ENCODE results near the gene IFT172.
"Not testable (repeated sequence)": the region's sequence is repeated elsewhere in the genome, so short reads cannot be mapped to it uniquely, and the experiment has no call there.

IFT172 gene, protein sequence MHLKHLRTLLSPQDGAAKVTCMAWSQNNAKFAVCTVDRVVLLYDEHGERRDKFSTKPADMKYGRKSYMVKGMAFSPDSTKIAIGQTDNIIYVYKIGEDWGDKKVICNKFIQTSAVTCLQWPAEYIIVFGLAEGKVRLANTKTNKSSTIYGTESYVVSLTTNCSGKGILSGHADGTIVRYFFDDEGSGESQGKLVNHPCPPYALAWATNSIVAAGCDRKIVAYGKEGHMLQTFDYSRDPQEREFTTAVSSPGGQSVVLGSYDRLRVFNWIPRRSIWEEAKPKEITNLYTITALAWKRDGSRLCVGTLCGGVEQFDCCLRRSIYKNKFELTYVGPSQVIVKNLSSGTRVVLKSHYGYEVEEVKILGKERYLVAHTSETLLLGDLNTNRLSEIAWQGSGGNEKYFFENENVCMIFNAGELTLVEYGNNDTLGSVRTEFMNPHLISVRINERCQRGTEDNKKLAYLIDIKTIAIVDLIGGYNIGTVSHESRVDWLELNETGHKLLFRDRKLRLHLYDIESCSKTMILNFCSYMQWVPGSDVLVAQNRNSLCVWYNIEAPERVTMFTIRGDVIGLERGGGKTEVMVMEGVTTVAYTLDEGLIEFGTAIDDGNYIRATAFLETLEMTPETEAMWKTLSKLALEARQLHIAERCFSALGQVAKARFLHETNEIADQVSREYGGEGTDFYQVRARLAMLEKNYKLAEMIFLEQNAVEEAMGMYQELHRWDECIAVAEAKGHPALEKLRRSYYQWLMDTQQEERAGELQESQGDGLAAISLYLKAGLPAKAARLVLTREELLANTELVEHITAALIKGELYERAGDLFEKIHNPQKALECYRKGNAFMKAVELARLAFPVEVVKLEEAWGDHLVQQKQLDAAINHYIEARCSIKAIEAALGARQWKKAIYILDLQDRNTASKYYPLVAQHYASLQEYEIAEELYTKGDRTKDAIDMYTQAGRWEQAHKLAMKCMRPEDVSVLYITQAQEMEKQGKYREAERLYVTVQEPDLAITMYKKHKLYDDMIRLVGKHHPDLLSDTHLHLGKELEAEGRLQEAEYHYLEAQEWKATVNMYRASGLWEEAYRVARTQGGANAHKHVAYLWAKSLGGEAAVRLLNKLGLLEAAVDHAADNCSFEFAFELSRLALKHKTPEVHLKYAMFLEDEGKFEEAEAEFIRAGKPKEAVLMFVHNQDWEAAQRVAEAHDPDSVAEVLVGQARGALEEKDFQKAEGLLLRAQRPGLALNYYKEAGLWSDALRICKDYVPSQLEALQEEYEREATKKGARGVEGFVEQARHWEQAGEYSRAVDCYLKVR (N-terminal part only)

DNA sequence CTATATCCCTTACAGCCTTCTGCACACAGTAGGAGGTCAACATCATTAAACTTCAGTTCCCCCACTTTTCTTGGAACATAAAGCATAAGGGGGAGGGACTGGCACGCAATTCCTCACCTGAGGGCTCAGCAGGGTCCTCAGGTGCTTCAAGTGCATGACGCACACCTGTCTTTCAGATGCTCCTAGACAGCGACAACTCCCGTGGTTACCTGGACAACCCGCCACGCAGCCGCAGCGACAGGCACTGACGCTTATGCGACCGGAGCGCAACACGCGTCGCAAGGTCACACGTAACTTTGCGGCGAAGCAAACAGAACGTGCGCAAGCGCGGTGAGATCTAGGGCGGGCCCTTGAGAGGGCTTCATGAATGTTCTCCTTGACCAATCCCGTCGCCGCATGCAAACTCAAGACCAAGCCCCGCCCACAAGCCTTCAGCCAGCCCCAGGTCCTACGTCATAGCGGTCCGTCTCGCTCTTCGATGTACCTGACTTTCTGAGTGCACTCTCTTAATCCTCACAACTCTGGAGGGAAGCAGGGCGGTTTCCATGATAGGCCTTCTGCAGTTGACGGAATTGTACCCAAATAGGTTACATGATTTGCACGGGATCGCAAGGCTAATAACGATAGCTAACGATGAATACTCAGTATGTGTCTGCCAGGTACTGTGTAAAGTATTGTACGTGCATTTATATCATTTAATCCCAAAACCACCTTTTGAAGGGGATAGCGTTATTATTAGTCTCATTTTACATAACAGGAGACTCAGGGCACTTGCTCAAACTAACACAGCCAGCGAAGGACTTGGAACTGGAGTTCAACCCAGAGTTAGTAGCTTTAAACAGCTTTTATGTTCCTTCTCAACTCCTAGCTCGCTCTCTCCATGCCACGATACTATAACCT lies at the start of gene IFT172:
IFT172 (minus strand) TSS at position 246 of the 900 bp plus-strand sequence; CDS start at position 156, 90 bp downstream.
- DNase-seq (ENCODE audit: low spot score) = peak; percentile 99

DNA sequence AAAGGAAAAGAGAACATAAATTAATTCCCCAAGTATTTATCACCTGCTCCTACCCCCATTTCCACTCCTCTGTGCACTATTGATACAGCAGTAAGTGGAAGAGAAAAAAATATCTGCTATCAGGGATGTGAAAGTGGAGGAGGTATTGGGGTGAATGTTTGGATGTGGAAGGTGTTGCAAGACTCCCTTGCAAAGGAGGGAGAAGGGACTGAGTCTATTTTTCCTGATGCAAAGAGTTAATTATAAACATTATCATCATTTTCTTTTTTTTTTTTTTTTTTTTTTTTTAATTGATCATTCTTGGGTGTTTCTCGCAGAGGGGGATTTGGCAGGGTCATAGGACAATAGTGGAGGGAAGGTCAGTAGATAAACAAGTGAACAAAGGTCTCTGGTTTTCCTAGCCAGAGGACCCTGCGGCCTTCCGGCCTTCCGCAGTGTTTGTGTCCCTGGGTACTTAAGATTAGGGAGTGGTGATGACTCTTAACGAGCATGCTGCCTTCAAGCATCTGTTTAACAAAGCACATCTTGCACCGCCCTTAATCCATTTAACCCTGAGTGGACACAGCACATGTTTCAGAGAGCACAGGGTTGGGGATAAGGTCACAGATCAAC lies 49.4 kb upstream of the IFT172 start:
- DNase-seq (ENCODE audit: low spot score) = not testable (repeated sequence)

DNA sequence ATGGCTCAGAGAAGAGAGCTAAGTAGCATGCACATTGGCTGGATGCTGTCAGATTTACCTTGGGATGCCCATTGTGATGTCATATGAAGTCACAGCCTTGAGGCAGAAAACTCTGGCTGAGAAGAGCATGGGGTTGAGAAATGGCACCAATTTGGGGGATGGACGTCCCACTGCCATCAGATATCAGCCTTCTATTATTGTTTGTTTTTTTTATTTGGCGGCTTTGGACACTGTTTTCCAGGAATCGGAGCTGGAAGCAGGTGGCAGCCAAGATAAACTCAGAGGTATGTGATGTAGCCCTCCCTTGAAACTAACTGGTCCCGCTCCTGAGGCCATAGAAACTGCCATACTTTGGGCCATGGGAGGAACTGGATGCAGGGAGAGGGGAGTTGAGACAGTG lies 47.7 kb upstream of the IFT172 start:
- DNase-seq (ENCODE audit: low spot score) = no peak

DNA sequence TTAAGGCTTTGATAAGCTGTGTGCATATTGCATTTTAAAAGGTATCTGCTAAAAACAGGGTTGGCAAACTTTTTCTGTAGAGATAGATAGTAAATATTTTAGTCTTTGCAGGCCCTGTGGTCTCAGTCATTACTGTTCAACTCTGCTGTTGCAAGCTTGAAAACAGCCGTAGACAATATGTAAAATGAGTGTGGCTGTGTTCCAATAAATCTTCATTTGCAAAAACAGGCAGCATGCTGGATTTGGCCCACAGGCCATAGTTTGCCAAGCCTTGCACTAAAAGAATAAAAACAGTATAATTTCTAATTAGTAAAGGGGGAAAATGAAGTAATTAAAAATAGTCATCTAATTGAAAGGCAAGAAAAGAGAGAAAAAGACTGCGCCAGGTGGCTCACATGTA lies 42.4 kb upstream of the IFT172 start:
- no peak for DNase-seq (ENCODE audit: low spot score)

DNA sequence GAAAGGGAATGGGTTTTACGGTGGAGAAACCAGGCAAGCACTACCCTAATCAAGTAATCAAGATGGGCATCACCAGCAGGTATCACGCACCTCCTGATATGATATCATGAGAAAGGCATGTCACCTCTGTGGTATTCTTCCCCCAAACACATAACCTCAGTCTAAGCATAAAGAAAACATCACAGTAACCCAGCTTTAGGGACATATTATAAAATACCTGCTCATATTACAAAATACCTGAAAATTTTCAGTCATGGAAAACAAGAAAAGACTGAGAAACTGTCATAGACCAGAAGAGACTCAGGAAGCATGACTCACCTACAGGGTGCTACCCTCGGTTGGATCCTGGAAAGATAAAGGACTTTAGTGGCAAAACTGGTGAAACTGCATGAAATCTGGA lies 37.6 kb upstream of the IFT172 start:
- DNase-seq (ENCODE audit: low spot score) = no peak

DNA sequence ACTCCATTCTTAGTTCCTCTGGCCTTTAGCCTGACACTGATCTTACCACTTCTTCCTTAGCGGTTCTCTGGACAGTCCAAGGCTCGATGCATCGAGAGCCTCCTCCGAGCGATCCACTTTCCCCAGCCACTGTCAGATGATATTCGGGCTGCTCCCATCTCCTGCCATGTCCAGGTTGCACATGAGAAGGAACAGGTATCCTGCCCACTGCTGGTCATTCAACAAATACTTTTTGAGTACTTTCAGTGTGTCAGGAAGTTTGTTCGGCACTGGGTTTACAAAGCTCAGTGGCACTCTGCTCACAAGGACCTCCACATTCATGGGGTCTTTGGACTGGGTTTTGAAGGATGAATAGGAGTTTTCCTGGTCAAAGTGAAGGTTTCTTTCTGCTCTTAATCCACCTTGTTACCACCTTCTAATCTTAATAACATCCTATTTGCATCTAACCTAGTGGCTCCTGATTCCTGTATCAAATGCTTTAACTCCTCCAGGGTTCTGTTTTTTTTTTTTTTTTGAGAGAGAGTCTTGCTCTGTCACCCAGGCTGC lies 32.9 kb upstream of the IFT172 start:
- DNase-seq (ENCODE audit: low spot score) = no peak

DNA sequence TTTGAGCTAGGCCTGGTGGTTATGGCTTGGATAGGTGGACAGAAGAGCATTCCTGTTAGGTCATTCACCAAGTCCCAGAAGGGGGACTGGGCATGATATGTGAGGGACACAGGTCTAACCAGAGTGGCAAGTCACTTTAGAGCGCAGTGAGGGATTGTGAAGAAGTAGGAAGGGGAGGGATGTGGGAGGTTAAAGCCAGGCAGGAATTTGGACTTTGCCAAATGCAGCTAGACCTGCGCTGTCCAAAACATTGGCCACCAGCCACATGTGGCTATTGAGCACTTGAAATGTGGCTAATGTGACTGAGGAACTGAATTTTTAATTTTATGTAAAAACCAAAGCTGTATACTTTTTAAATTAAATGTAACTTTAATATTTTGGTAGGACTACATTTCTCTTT lies 30.8 kb upstream of the IFT172 start:
- no peak for DNase-seq (ENCODE audit: low spot score)

DNA sequence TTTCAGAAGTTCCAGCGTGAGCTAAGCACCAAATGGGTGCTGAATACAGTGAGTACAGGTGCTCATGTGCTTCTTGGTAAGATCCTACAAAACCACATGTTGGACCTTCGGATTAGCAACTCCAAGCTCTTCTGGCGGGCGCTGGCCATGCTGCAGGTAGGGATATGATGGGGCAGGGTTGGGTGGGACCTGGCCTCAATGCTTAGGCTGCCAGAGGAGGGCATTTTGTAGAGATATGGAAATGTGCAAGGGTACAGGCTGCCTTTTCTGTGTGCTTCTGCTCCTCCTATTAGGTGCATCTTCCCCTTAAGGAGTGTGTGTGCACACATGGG lies 29.2 kb upstream of the IFT172 start:
- no peak for DNase-seq (ENCODE audit: low spot score)

DNA sequence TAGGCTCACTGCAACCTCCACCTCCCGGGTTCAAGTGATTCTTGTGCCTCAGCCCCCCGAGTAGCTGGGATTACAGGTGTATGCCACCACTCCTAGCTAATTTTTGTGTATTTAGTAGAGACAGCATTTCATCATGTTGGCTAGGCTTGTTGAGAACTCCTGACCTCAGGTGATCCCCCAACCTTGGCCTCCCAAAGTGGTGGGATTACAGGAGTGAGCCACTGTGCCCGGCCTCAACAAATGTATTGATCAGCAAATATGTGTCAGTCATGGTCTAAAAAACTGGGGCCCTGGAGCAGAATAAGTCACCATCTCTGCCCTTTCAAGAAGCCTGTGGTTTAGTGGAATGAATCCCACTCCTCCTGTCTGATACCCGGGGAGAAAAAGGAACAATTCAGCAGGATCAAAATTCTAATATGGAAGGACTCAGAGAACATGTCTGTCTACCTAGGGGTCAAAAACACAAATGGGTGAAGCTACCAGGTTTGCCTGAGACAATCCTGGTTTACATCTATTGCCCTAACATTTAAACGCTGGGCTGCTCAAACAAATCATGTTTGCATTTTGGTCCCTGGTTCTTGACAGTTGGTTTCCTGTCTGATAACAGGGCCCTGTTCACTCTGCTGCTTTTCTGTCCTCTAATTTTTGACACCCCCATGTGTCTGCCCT lies 28.7 kb upstream of the IFT172 start:
- no peak for DNase-seq (ENCODE audit: low spot score)

DNA sequence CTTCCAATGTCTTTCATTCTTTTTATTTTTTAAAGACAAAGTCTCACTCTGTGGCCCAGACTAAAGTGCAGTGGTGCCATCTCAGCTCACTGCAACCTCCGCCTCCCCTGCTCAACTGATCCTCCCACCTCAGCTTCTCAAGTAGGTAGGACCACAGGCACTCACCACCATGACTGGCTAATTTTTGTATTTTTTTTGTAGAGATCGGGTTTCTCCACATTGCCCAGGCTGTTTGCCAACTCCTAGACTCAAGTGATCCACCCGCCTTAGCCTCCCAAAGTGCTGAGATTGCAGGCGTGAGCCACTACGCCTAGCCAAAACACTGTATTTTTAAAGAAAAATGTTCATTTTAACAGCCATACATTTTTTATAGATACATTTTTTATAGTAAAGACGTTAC lies 19.8 kb upstream of the IFT172 start:
- no peak for DNase-seq (ENCODE audit: low spot score)

DNA sequence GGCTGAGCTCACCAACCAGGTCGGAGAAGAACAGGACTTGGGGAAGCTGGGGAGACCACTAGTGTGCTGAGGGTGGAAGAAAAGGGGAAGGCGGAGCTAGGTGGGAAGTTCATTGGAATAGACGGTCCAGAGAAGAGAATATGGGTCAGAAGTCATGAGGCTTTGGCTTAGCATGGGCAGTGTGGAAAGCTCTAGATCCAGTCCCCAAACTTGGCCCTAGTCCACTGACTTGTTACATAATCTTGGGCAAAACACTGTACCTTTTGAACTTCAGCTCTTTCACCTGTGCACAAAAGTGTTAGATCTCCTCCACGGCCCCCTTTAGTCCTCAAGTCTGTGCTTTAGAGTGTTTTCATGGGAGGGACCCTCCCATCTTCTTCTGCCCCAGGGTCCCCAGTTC lies 17.8 kb upstream of the IFT172 start:
- no peak for DNase-seq (ENCODE audit: low spot score)

DNA sequence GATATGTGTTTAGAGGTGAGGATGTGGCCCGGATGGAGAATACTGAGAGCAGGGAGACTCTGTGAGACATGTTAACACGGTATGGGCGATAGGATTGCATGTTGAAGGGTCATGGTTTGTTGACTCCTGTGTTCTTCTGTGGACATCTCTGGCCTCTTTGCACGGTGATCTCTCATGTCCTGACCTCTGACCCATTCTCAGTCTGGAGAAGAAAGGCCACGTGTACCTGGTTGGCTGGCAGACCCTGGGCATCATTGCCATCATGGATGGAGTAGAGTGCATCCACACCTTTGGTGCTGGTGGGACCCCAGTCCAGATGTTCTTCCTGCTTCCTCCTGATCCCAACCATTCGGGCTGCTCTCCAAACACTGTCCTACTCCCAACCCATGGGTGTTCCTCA lies 17.0 kb upstream of the IFT172 start:
- DNase-seq (ENCODE audit: low spot score) = no peak

DNA sequence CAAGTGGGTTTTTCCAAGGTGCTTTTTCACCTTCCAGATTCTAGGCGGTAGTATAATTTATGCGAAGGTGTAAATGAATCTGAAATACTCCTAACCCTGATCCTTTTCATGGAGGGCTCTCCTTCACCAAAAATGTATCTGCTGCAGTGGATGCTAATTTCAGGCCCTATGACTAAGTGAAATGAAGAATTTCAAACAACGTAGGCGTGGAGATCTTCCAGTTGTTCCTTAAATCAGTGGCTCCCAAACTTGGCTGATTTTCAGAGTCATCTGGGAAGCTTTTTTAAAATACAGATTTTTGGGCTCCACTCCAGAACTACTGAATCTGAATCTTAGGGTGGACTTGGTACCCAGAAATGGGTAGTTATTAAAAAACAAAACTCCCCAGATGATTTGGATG lies 12.6 kb upstream of the IFT172 start:
- no peak for DNase-seq (ENCODE audit: low spot score)

DNA sequence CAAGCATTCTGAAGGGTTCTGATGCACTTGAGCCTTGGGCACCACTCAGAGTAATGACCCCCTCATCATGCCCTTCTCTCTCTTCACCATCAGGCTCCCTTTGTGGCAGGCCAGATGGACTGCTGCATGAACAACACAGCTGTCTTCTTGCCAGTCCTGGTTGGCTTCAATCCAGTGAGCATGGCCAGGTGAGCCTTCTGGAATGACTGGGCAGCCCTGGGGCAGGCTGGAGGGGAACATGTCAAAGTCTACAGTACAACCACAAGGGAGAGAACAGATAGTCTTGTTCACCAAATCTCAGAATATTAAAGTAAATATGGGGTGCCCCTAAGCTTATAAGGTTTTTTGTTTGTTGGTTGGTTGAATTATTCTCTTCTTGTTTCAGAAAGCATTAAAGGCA lies 11.5 kb upstream of the IFT172 start:
- DNase-seq (ENCODE audit: low spot score) = no peak

DNA sequence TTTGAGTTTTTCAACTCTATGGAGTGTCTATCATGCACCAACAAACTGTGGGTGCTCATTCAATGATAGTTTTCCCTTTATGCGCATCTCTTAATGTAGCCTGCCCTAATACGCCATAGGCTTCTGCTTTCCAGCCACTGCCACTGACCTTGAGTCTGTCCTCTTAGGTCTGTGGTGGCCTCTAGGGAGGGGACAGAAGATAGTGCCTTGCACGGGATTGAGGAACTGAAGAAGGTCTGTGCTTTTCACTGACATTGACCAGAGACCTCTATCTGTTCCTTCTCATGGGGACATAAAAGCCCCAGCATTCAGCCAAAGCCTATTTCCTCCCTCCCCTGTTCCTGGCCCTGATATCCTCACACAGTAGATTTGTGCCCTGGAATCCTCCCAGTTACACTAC lies 9.4 kb upstream of the IFT172 start:
- DNase-seq (ENCODE audit: low spot score) = no peak

DNA sequence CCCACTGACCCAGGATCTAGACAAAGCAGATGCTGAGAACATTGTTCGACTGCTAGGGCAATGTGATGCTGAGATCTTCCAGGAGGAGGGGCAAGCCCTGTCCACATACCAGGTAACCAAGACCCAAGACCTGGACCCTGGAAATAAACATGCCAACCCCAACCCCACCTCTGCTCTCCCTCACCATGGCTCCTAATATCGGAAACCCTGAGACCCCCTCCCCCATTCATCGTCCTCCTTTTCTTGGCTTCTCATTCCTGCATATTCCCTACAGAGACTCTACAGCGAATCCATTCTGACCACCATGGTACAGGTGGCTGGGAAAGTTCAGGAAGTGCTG lies 7.7 kb upstream of the IFT172 start:
- DNase-seq (ENCODE audit: low spot score) = no peak

DNA sequence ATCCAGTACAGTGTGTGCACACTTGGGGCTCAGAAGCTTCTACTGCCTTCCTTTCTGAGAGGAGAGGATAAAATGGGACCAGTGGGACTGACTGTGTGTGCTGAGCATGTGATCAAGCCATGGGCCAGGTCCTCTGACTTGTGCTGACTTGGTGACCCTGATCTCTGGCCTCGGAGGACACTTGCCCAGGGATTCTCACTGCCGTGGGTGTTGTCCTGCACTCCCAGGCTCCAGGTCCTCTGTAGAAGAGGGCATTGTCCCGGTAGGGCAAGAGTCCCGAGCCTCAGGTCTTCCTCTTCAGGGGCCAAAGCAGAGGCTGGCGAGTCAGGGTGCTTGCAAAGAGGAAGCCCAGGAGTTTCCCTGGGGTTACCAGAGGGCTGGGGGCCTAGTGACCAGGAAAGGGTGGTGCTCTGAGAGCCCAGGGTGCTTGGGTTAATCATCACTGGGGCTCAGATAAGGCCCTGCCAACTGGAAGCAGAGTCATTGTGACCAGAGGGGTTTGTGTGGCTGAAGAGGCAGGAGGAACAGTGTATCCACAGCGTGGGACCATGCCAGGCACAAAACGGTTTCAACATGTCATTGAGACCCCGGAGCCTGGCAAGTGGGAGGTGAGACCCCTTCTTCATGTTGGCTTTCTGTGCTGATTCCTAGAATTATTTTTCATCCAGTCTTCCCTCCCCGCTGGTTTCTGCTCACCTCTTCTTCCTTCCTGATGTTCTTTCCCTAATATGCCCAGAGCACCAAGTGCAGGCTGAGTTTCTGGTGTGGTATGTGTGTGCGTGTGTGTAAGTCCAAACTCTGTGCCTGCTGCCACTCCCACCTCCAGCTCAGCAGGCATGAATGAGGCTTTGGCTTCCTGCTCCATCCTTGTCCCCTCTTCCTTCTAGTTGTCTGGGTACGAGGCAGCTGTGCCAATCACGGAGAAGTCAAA lies 7.1 kb upstream of the IFT172 start, which contains the start of gene GCKR:
GCKR (plus strand) TSS at position 483 of the 931 bp plus-strand sequence; CDS start at position 549, 66 bp downstream.
- DNase-seq (ENCODE audit: low spot score) = no peak

DNA sequence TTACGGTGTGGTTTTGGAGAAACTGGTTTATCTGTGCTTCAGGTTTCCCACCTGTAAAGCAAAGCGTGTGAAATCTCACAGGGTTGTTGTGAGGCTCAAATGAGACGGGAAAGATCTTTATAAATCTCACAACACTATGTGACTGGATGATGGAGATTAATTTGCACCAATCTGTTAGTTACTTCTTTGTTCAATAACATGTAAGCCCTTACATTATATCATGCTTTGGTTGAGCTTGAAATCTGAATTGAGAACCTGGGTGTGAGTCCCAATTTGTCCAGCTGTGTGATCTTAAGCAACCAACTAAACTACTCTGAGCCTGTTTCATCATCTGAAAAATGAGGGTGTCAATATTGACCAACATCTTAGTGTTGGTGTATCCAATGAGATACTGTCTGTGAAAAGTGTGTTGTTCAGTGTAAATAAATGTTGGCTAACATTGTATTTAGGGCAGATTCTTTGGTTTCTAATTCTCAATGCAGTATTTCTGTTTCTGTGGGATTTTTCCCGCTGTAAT lies 6.4 kb upstream of the IFT172 start:
- DNase-seq (ENCODE audit: low spot score) = no peak
